Lower lobe of right lung (tissue), 2 donors: ENCODE measurements around the gene CBR4. TPM values are rescaled to one million over a fixed set of nuclear protein-coding genes. Genes with fewer than 3 reads are reported as not detected.

Experiments used
- ATAC-seq, 2 donors: fragments of 200-7000 bp; cut with Tn5 transposase; one replicate each; pipeline ENCODE4 v1.9.1; 2020 to 2022; ENCODE audit warnings: mild to moderate bottlenecking in 2 of 2, moderate library complexity in 2 of 2
- DNase-seq: peaks from one replicate; pipeline ENCODE4 v3.0.0-alpha.2; 2020
- H3K27ac ChIP-seq: fragments of 200-600 bp; one replicate; pipeline ENCODE4 v1.8.0; 2022
- H3K27me3 ChIP-seq: fragments of 200-600 bp; one replicate; pipeline ENCODE4 v1.8.0; 2022; ENCODE audit warnings: low read depth
- H3K36me3 ChIP-seq: fragments of 200-600 bp; one replicate; pipeline ENCODE4 v1.8.0; 2022; ENCODE audit warnings: mild to moderate bottlenecking
- H3K4me1 ChIP-seq: fragments of 200-600 bp; one replicate; pipeline ENCODE4 v1.8.0; 2022
- H3K4me3 ChIP-seq: fragments of 200-600 bp; one replicate; pipeline ENCODE4 v1.8.0; 2022; ENCODE audit warnings: mild to moderate bottlenecking
- H3K9me3 ChIP-seq: fragments of 200-600 bp; one replicate; pipeline ENCODE4 v1.8.0; 2022
- intact Hi-C: fragments of 100-400 bp; cut with DNase I; formaldehyde crosslinking; loops from one replicate; pipeline ENCODE4 v1.11.0; 2022
- total RNA-seq: library from RNA; stranded (reverse); fragmentation: NEBNext Ultra II Directional; extraction: Animal tissue kit (Norgen Biotek cat#: 25700); gene quantifications from one replicate; pipeline ENCODE4 v1.2.1, GENCODE V29; 2021
- TF ChIP-seq, protein P1 (sequence below): fragments of 200-600 bp; IDR thresholded peaks from one replicate; pipeline ENCODE4 v1.8.0; 2022; ENCODE audit warnings: antibody characterized with exemption, mild to moderate bottlenecking
- donor health status: DM: no; HTN: yes; CAD: no; lungs with severe emphysema.

CBR4 gene
- total RNA-seq, 1 donor from 2014 or later = 17.3 TPM

DNA sequence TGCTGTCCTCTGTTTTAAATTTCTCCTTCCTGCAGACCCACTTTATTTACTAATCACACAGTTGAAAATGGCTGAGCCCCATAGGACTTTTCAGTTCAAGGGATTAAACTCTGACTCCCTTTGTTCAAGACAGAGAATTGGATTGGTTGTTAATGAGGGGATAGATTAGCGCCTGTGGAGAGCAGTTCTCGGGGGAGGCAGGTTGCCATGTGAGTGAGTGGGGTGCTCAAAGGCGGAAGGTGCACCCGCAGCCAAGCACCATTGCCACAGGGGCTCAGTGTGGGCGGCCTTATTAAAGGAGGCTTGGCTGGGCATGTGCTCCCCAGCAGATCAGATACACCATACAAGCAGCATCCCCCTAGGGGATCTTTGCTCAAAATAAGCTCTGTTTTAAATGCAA is 7.9 kb upstream of the CBR4 start:
- no peak overlapping the region for H3K27ac ChIP-seq
- H3K4me3 ChIP-seq = no peak overlapping the region
- TF ChIP-seq, protein P1, sequence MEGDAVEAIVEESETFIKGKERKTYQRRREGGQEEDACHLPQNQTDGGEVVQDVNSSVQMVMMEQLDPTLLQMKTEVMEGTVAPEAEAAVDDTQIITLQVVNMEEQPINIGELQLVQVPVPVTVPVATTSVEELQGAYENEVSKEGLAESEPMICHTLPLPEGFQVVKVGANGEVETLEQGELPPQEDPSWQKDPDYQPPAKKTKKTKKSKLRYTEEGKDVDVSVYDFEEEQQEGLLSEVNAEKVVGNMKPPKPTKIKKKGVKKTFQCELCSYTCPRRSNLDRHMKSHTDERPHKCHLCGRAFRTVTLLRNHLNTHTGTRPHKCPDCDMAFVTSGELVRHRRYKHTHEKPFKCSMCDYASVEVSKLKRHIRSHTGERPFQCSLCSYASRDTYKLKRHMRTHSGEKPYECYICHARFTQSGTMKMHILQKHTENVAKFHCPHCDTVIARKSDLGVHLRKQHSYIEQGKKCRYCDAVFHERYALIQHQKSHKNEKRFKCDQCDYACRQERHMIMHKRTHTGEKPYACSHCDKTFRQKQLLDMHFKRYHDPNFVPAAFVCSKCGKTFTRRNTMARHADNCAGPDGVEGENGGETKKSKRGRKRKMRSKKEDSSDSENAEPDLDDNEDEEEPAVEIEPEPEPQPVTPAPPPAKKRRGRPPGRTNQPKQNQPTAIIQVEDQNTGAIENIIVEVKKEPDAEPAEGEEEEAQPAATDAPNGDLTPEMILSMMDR = no peak
- DNase-seq (no peak), ATAC-seq (no peak)
- H3K9me3 ChIP-seq = no peaks in the 10 kb centered on the region
- no peaks in the 10 kb centered on the region for H3K27me3 ChIP-seq
- intact Hi-C loops = no loop called here
- H3K36me3 ChIP-seq = no peaks in the 10 kb centered on the region
- H3K4me1 ChIP-seq = no peaks in the 10 kb centered on the region

DNA sequence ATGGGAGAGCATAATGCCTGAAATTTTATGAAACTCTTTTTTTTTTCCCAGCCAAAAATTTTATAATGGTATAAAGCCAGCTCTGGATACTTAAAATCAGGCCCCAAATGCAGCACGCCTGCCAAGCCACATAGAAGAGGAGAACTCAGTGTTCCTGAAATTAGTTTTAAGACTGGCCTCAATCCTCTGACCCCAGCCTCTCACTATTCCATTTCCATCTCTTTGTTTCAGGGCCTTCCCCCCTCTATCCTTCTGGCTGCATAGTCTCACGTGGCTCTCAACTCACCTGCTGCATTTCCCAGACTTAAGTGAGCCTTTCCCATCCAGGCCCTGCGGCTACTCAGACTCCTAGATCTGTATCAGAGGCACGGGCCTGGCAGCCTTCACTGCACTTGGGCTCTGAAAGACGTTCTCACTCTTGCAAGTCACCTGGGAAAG is 5.2 kb upstream of the CBR4 start:
- intact Hi-C loops = no loop called here
- ATAC-seq = no peak
- Histone ChIP-seq H3K9me3 (no peaks in the 10 kb centered on the region), H3K27ac (no peak overlapping the region), H3K4me3 (no peak overlapping the region), H3K36me3 (no peaks in the 10 kb centered on the region), H3K27me3 (no peaks in the 10 kb centered on the region), H3K4me1 (no peaks in the 10 kb centered on the region)
- no peak for DNase-seq
- TF ChIP-seq, protein P1 = no peak

DNA sequence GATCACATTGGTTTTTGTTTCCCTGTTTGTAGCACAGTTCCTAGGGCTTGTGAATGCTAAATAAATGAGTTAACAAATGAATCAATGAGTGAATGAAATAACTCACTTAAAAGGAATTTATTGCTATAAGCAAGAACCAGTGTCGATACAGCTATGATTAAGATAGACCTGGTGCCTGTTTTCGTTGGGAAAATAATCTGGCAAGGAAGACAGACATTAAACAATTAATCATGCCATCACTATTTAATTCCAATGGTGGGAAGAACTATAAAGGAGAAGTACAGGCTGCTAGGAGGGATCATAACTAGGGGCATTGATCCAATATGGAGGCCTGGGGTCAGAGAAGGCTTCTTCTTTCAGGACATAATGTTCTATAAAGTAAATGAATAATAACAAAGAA is 4.5 kb upstream of the CBR4 start:
- no peaks in the 10 kb centered on the region for H3K4me1 ChIP-seq
- DNase-seq (no peak), ATAC-seq (no peak)
- no peak overlapping the region for H3K27ac ChIP-seq
- no peaks in the 10 kb centered on the region for H3K27me3 ChIP-seq
- TF ChIP-seq, protein P1 = no peak
- no peaks in the 10 kb centered on the region for H3K36me3 ChIP-seq
- H3K4me3 ChIP-seq = no peak overlapping the region
- H3K9me3 ChIP-seq = no peaks in the 10 kb centered on the region
- intact Hi-C loops = no loop called here

DNA sequence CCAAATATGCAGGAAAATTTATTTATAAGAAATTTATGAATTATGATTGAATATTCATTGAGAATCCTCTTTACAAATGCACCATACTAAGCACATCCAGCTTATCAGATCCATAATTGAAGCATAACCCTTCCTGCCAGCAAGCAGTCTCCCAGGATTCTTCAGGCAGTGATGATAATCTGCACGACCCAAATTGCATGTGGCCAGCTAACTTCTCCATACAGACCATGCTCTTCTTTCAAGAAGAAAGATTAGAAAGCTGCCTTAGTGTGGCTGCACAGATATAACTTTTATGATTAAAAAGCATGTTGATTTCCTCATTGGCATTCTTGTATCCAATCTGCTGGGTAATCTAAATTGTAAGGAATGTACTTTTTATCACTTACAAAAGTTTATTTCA is 3.3 kb upstream of the CBR4 start:
- Histone ChIP-seq H3K4me1 (peaks cover 9% of the 10 kb centered on the region), H3K9me3 (no peaks in the 10 kb centered on the region), H3K36me3 (no peaks in the 10 kb centered on the region), H3K27me3 (no peaks in the 10 kb centered on the region), H3K27ac (no peak overlapping the region), H3K4me3 (no peak overlapping the region)
- ATAC-seq (no peak), DNase-seq (no peak)
- intact Hi-C loops = no loop called here
- TF ChIP-seq, protein P1 = no peak

DNA sequence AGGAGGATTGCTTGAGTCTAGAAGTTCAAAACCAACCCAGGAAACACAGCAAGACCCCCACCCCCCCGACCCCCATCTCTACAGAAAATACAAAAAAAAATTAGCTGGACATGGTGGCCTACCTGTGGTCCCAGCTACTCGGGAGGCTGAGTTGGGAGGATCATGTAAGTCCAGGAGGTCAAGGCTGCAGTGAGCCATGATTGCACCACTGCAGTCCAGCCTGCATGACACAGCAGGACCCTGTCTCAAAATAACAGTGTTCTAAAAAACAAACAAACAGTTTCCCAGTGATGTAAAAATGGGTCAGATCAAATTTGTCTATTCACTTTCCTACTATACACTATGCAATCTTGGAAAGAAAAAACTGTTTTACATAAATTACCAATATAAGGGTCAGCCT is 2.0 kb upstream of the CBR4 start:
- H3K4me3 ChIP-seq = no peak overlapping the region
- H3K27me3 ChIP-seq = no peaks in the 10 kb centered on the region
- intact Hi-C loops = no loop called here
- ATAC-seq (no peak), DNase-seq (no peak)
- no peaks in the 10 kb centered on the region for H3K36me3 ChIP-seq
- H3K9me3 ChIP-seq = no peaks in the 10 kb centered on the region
- H3K4me1 ChIP-seq = peaks cover 20% of the 10 kb centered on the region
- TF ChIP-seq, protein P1 = no peak
- H3K27ac ChIP-seq = no peak overlapping the region
